ENCODE measurements around the gene DNAAF5. TPM values are rescaled to one million over a fixed set of nuclear protein-coding genes. Genes with fewer than 3 reads are reported as not detected.
A peak's percentile ranks its signal among the peaks of the same experiment; 100 is the strongest.

DNAAF5 gene
- 19.3 and 24.0 TPM in 2 replicates for total RNA-seq

DNA sequence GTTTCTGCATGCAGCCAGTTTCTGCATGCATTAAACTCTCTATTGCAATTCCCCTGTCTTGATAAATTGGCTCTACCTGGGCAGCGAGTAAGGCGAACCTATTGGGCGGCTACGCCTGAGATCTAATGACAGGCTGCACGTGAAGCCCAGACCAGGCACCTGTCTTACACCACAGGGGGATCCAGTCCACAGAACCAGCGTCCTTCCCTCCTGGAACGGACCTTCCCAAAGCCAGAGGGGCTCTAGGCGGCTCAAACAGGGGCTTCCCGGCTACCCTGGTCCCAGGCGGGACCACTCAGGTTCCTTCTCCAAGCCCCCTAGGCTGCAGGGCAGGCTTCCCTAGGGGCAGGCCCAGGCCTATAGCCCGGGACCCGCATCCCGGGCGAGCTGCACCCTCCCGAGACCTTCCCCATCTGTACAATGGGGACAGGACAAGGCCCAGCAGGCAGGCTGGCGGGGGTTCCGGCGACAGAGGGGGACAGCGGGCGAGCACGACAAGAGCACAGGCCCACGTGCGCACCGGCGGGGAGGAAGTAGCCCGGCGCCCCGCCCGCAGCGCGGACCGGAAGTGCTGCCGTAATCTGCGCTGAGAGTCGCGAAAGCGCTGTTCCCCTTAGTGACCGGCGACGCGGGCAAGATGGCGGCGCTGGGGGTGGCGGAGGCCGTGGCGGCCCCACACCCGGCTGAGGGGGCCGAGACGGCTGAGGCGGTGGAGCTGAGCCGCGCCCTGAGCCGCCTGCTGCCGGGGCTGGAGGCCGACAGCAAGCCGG, at the start of gene DNAAF5:
Gene DNAAF5, plus strand, starts transcription at position 616 of the 770 bp plus-strand sequence. Its CDS starts 22 bp downstream, at position 638.
- DNase-seq (ENCODE audit: low read depth, low spot score): peak; percentile 40

DNA sequence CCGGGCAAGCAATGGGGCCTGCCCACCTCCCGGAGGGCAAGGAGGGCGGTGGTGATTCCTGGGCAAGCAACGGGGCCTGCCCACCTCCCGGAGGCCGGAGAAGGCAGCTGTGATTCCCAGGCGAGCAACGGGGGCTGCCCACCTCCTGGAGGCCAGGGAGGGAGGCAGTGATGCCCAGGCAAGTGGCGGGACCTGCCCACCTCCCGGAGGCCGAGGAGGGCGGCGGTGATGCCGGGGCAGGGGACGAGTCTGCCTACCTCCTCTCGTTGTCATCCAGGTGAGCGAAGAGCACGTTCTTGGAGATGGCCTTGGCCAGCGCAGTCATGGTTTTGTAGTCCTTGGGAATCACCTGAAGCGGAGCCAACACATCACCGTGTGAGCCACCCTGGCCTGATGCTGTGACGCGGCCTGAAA, 49.5 kb upstream of the DNAAF5 start:
- DNase-seq (ENCODE audit: low read depth, low spot score): no peak

DNA sequence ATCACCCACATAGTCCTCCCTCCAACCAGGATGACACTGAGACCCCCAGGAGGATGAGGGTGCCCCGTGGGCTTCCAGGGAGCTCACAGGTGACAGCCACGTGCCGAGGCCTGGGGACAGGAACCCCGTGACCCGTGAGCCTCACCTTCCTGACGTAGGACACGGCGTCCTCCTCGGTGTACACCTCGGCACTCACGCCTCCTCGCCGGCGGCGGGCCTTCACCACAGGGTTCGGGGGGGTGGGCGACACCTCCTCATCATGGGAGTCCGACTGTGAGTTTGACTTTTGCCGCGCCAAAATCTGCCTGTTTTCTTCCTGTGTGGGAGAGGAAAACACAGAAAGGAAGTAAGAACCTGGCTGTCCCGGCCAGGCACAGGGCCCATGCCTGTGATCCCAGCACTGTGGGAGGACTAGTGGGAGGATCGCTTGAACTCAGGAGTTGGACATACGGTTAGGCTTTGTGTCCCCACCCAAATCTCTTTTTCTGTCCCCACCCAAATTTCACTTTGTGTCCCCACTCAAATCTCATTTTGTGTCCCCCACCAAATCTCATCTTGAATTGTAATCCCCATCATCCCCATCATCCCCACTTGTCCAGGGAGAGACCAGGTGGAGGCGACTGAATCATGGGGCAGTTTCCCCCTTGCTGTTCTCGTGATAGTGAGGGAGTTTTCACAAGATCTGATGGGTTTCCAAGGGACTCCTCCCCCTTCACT, 45.9 kb upstream of the DNAAF5 start:
- DNase-seq (ENCODE audit: low read depth, low spot score): no peak

DNA sequence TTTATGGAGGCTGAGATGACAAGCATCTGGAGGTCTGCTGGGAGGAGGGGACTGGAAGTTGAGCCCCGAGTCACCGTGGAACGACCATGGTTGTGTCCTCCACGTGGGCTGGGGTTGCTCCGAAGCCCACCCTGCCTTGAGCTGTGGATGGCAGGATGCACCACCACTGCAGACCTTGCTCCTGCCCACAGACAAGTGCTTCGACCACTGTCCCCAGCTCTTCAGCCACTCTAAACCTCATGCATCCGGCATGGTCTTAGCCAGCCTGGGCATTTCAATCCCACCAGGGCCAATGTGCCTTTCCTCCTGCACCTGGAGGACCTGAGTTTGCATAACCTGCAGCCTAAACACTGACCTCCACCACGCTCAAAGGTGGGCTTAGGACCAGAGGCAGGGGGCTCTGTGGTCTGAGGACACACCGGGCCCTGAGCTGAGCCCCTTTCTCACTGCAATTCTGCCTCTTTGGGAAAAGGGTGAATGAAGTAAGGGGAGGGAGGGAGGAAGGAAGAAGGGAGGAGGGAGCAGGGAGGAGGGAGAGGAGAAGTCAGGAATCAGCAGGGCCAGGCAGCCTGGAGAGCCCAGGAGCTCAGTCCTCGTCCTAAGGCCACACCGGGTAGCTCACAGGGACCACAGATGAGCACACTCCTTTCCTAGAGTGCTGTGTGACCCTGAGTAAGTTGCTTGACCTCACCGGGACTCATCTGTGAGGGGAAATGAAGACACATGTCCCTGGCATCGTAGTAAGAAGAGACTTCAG, 44.8 kb upstream of the DNAAF5 start:
- no peak for DNase-seq (ENCODE audit: low read depth, low spot score)

DNA sequence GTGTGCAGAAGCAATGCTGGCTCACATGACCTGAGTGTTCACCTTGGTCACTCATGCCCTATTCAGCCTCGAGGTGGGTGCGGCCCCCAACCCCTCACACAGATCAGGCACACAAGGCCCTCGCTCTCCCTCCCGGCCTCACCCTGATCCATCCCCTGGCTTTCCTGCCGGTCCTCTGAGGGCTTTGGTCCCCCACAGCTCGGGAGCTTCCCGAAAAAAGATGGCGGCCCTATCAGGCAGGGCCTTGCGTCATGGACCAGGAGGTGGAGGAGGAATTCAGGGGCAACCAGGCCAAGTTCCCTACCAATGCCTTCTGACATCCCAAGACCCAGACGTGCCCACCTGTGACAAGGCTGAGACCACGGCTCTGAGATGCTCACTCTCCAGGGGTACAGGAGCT, 43.7 kb upstream of the DNAAF5 start:
- DNase-seq (ENCODE audit: low read depth, low spot score): no peak

DNA sequence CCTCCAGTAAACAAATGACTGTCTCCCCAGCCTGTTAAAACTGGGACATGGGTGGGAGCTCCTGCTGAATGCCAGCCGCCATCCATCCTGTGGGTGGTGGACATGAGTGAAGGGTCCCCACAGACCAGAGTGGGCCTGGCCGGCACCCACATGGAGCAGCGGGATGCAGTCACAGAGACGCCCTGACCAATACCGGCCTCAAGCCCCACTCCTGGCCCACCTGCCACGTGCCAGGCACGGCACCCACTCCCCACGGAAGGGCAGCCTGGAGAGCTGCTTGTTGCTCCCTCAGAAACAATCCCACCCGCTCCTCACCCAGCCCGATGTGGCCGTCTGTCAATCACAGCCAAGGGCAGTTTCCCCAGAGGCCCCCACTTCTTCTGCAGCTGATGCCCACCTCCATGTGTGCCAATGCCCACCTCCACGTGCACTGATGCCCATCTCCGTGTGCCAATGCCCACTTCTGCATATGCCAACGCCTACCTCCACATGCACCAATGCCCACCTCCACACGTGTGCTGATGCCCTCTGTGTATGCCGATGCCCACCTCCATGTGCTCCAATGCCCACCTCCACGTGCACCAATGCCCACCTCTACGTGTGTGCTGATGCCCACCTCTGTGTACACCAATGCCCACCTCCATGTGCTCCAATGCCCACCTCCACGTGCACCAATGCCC, 42.8 kb upstream of the DNAAF5 start:
- no peak for DNase-seq (ENCODE audit: low read depth, low spot score)

DNA sequence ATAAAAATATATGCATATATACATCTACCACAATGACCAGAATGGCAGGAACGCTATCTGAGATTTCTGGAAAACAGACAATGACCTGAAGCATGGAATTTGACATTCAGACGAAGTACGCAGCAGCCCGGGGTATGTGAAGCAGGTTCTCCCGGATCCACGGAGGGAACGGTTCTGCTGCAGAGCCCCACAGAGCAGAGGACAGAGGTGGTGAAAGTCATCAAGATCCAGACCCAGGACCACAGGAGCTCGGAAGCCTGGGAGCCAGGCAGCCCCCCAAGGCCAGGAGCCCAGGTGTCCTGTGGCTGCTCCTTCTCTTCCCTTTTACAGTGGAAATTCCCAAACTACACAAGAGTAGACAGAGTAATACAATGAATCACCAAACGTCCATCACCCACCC, 42.1 kb upstream of the DNAAF5 start:
- DNase-seq (ENCODE audit: low read depth, low spot score): no peak

DNA sequence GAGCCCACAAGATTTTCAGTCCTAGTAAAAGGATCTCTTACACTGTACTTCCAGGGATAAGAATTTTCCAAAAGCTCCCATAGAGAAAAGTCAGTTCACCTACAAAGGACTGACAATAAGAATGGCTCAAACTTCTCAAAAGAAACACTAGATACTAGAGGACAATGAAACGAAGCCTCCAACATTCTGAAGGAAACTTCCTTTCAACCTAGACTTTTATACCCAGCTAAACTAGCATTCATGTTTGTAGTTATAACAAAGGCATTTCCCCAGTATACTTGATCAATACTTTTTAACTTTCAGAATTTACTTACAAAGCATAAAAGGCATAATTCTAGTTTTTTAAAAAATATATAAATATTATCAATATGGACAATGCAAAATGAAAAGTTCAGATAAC, 41.0 kb upstream of the DNAAF5 start:
- no peak for DNase-seq (ENCODE audit: low read depth, low spot score)

DNA sequence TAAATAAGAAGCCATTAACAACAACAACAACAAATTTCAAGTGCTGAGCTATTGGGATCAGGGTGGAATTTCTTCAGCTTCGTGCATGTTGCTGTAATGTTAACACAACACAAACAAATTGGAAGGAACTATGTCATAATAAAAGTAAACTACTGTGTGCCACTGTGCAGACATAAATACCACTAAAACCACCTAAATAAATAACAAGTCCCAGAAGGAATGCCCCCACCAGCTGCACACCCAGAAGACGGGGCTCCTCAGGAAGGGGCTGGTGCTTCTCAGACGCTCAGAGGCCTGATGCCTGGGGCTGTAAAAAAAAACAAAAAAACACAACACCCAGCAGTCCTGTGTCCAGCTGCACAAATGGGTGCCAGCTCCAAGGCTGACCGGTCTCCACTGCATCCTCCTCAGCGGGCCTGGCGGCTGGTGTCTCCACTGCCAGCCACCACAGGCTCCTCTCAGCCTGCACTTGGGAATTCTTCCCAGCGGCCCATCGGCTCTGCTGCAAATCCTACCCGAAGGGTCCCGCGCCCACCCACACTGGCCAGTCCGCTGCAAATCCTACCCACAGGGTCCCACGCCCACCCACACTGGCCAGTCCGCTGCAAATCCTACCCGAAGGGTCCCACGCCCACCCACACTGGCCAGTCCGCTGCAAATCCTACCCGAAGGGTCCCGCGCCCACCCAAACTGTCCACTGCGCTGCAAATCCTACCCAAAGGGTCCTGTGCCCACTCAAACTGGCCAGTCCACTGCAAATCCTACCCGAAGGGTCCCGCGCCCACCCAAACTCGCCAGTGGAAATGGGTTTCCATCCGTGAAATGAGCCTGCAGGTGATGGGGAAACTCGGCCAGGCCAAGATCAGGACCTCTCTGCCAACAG, 35.8 kb upstream of the DNAAF5 start:
- no peak for DNase-seq (ENCODE audit: low read depth, low spot score)

DNA sequence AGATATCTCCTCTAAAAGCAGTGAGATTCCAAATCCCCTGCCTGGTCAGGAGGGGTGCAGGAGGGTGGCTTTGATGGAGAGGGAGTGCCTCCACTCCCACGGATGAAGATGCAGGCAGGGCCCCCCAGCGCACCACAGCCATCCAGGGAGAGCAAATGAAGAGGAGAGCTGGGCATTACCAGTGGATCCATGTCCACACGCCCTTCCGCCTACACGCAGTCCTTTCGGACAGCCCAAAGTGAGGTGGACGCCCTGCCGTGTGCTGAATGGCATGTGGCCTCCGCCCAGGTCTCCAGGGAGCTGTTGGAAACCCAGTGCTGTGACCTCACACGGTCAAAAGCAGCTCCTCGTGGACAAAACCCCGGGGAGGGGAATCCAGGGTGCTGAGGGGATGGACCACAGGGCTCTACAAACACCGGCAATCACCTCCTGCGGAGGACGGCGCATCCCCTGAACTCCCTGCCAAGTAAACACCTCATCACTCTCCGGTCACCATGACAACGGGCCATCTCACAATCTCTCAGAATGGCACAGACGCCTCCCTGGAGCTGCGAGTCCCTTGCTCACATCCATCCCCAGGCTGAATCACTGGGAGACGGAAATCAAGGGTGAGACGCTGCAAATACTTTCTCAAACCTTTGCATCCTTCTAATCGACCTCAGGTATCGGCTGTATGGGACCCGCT, 35.0 kb upstream of the DNAAF5 start:
- DNase-seq (ENCODE audit: low read depth, low spot score): no peak

DNA sequence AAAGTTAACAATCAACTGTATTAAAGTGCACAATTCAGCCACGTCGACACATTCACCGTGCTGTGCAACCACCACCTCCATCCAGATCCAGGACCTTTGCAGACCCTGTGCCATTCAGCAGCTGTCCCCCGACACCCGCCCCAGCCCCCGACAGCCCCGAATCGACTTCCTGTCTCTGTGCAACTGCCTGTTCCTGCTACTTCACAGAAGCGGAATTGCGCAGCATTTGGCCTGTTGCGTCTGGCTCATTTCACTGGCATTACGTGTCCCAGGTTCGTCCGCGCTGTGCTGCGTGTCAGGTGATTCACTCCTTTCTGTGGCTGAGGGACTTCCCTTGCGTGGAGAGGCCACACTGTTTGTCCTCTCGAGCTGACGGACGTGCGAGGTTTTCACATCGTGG, 33.2 kb upstream of the DNAAF5 start:
- no peak for DNase-seq (ENCODE audit: low read depth, low spot score)

DNA sequence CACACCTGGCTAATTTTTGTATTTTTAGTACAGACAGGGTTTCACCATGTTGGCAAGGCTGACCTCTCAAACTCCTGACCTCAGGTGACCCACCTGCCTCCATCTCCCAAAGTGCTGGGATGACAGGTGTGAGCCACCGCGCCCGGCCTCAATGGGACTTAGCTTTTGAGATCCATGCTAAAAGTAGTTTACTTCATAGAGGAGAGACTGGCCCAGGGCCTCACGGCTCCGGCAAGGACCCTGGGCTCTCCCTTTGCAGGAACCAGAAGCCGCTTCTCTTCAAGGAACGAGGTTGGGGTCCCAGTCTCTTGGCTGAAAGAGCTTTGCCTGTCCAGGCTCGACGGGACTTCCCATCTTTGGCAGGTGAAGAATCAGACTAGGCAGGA, 30.1 kb upstream of the DNAAF5 start:
- no peak for DNase-seq (ENCODE audit: low read depth, low spot score)

DNA sequence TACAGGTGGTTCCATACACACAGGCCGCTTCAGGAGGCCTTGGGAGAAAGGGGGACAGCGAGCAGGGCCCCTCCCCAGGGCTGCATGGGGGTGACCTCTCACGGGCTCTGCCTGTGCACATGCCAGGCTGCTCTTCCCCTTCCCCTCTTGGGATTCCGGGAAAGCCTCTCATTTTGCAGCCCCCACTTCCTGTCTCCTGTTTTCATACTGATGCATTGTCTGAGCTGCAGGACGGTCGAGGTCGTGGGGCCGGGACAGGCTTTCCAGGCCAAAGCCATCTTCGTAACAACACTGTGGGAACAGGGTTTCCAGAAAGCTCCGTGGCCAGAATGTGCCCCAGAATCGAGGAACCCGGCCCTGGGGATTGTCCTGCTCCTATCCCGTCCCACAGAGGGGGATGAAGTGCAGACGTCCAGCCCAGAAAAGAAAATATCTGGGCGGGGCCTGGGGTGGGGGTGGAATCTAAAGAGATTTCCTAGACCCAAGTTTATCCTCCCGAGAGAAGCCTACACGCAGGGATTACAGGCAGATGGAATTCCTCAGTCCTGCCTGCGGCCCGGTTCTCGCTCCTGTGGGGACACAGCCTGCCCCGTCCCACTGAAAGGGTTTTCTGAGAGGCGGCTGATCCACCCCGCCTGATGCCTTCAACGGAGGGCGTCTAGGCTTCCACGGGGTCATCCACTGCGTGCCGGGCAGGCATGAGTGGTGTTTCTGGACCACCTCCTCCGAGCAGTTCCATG, 29.5 kb upstream of the DNAAF5 start:
- no peak for DNase-seq (ENCODE audit: low read depth, low spot score)

DNA sequence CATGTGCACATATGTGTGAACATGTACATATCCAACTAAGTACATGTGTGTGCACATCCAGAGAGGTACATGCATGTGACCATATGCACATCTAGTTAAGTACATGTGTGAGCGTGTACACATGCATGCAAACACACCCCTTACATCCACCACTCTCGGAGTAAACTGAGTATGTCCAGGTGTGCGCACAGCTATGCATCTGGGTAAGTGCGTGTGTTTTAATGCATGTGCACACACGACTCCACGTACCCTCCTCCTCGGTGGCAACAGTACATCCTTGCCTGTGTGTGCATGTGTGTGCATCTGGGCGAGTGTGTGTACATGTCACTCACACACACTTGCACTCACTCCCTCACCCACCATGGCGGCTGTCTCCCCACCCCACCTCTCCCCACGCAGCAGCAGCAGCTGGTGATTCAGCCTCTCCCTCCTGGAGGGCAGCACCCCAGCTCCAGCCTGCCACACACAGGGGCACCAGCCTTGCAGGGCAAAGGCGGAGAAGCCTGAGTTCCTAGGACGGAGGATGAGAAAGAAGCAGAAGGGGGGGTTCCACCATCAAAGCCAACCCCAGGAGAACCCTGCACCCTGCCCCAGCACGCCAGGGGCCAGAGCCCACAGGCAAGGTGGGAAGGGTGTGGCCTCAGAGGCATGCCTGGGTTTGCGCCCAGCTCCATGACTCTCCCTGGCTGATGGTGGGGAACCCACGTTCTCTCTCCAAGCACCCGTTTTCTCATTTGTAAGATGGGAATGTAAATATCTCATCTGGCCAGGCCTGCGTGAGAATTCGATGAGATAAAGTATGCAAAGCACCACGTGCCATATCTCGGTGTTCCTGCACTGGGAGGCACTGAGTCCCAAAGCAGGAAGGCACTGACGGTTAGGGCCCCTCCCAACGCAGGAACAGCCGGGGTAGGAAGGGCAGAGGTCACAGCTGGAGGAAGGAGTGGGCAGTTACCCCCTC, 27.7 kb upstream of the DNAAF5 start:
- no peak for DNase-seq (ENCODE audit: low read depth, low spot score)

DNA sequence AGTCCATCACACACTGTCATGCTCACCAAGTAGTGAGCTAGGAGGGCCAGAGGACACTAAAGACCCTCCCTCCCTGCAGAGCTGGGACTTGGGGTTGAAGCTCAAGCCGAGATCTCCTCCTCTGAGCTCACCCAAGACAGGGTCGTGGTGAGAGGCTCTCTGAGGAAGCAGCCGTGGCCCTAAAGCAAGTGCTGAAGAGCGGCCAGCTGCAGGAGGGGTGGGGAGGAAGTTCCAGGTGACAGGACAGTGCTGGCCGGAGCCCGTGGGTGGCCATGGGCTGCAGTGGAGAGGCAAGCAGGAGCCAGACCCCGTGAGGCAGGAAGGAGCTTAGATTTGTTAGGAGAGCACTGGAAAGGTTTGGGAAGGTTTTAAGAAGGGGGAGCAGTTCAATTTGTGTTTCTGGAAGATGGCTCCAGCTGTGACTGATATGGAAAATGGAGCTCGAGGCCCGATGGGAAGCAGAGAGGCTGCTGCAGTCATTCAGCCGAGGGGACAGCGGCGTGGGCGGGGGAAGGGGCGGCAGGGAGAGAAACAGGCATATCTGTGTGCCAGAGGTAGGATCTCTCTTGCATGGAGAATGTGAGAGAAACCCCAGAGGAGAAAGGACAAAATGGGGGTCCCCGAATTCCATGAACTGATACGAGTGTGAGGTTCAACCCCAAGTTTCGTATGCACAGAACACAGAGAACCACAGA, 26.9 kb upstream of the DNAAF5 start:
- no peak for DNase-seq (ENCODE audit: low read depth, low spot score)

DNA sequence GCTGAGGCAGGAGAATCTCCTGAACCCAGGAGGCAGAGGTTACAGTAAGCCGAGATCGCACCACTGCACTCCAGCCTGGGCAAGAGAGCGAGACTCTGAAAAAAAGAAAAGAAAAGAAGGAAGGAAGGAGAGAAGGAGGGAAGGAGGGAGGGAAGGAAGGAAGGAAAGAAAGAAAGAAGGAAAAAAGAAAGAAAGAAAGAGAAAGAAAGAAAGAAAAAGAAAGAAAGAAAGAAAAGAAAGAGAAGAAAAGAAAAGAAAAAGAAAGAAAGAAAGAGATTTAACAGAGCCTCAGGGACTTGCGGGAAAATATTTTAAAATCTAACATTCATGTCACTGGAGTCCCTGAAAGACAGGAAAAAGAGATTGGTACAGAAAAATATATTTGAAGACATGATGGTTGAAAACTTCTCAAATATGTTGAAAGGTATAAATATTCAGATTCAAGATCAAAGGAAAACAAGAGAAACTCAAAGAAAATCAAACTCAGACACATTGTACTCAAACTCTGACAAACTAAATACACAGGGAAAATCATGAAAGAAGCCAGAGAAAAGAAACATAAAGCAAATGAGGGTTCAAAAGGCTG, 25.3 kb upstream of the DNAAF5 start:
- DNase-seq (ENCODE audit: low read depth, low spot score): no peak

DNA sequence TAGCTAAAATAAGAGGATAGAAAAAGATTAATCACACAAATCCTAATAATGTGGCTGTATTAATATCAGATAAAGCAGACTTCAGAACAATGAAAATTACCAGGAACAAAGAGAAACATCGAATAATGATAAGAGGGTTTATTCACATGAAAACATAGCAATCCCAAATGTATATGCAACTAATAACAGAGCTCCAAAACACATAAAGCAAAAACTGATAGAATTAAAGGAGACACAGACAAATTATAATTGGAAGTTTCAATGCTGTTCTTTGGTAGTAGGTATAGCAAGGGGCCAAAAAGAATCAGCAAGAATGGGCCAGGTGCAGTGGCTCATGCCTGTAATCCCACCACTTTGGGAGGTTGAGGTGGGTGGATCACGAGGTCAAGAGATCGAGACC, 23.4 kb upstream of the DNAAF5 start:
- DNase-seq (ENCODE audit: low read depth, low spot score): no peak

Measured in pulmonary artery endothelial cell (primary cell).